Measurements from ENCODE around the gene CD9.
"Not testable (repeated sequence)": the region's sequence is repeated elsewhere in the genome, so short reads cannot be mapped to it uniquely, and the experiment has no call there.

Gene CD9

GRCh38 chr12:6200256-6201212 lies at the start of gene CD9:
TSS of gene CD9 (plus strand) at chr12:6200400. CDS start at chr12:6200500, 100 bp downstream.
- peak within 1 kb of the TSS; percentile 74 for H3K4me3 ChIP-seq (ENCODE audit: low read depth, low read length)
- in situ Hi-C loops (cut with HindIII; ENCODE audit: low sequenced_read_pairs): no loop called here
- no peak for TF ChIP-seq CTCF (IDR thresholded peaks at IDR 0.05; ENCODE audit: low read depth, low read length)
- peak; percentile 57 for DNase-seq (ENCODE audit: low read depth, low spot score)

GRCh38 chr12:6154730-6155459 lies 45.3 kb upstream of the CD9 start:
- DNase-seq (ENCODE audit: low read depth, low spot score): no peak
- no peak overlapping the region for H3K4me3 ChIP-seq (ENCODE audit: low read depth, low read length)
- no peak for TF ChIP-seq CTCF (IDR thresholded peaks at IDR 0.05; ENCODE audit: low read depth, low read length)
- in situ Hi-C loops (cut with HindIII; ENCODE audit: low sequenced_read_pairs): no loop called here

GRCh38 chr12:6157482-6157881 lies 42.7 kb upstream of the CD9 start:
- DNase-seq (ENCODE audit: low read depth, low spot score): no peak
- no peak overlapping the region for H3K4me3 ChIP-seq (ENCODE audit: low read depth, low read length)
- in situ Hi-C loops (cut with HindIII; ENCODE audit: low sequenced_read_pairs): no loop called here
- TF ChIP-seq CTCF (IDR thresholded peaks at IDR 0.05; ENCODE audit: low read depth, low read length): no peak

- in situ Hi-C loops (cut with HindIII; ENCODE audit: low sequenced_read_pairs): no loop called here
- no peak overlapping the region for H3K4me3 ChIP-seq (ENCODE audit: low read depth, low read length)
- DNase-seq (ENCODE audit: low read depth, low spot score): no peak
- no peak for TF ChIP-seq CTCF (IDR thresholded peaks at IDR 0.05; ENCODE audit: low read depth, low read length)
These were observed 41.9 kb upstream of the CD9 start for GRCh38 chr12:6158255-6158654.

- TF ChIP-seq CTCF (IDR thresholded peaks at IDR 0.05; ENCODE audit: low read depth, low read length): no peak
- no peak overlapping the region for H3K4me3 ChIP-seq (ENCODE audit: low read depth, low read length)
- DNase-seq (ENCODE audit: low read depth, low spot score): no peak
- in situ Hi-C loops (cut with HindIII; ENCODE audit: low sequenced_read_pairs): no loop called here
These were observed 41.5 kb upstream of the CD9 start for GRCh38 chr12:6158749-6159148.

- in situ Hi-C loops (cut with HindIII; ENCODE audit: low sequenced_read_pairs); H3K4me3 ChIP-seq (ENCODE audit: low read depth, low read length); DNase-seq (ENCODE audit: low read depth, low spot score): not testable (repeated sequence)
These were observed 40.8 kb upstream of the CD9 start for GRCh38 chr12:6159166-6160011.

GRCh38 chr12:6160049-6160649 lies 40.1 kb upstream of the CD9 start:
- in situ Hi-C loops (cut with HindIII; ENCODE audit: low sequenced_read_pairs); DNase-seq (ENCODE audit: low read depth, low spot score): not testable (repeated sequence)

More at GRCh38 chr12:6160049-6160649, 40.1 kb upstream of the CD9 start:
- not testable (repeated sequence) for H3K4me3 ChIP-seq (ENCODE audit: low read depth, low read length)

Data from astrocyte of the spinal cord (primary cell).